Sigmoid colon (tissue), 7 donors: ENCODE measurements around the gene HBG2. TPM values are rescaled to one million over a fixed set of nuclear protein-coding genes. Genes with fewer than 3 reads are reported as not detected.

Experiments used
- DNase-seq: peaks from one replicate; pipeline ENCODE4 v3.0.0-alpha.2; 2019
- H3K27ac ChIP-seq, 4 donors: fragments of 200-600 bp; sonication (generic); one replicate each; pipeline ENCODE4 v1.5.1; 2016 to 2019; ENCODE audit warnings: mild to moderate bottlenecking in 1 of 4
- H3K27me3 ChIP-seq, 3 donors: fragments of 200-600 bp; sonication (generic); one replicate each; pipeline ENCODE4 v1.5.1; 2019; ENCODE audit warnings: mild to moderate bottlenecking in 1 of 3
- H3K36me3 ChIP-seq, 4 donors: fragments of 200-600 bp; sonication (generic); one replicate each; pipeline ENCODE4 v1.5.1; 2016 to 2019
- H3K4me1 ChIP-seq, 4 donors: fragments of 200-600 bp; sonication (generic); one replicate each; pipeline ENCODE4 v1.5.1; 2017 to 2019
- H3K4me3 ChIP-seq, 4 donors: fragments of 200-600 bp; sonication (generic); one replicate each; pipeline ENCODE4 v1.5.1; 2017 to 2019; ENCODE audit warnings: mild to moderate bottlenecking in 2 of 4, moderate library complexity in 1 of 4
- H3K9me3 ChIP-seq, 4 donors: fragments of 200-600 bp in 3 of 4; sonication (generic) in 3 of 4; one replicate each; pipeline versions ENCODE4 v1.5.1 to v1.6.1; 2013 to 2019
- EP300 ChIP-seq, 4 donors: sonication (generic); formaldehyde crosslinking; IDR thresholded peaks; one replicate each; pipeline ENCODE4 v1.6.1; 2017; ENCODE audit warnings: antibody characterized with exemption in 4 of 4
- POLR2A ChIP-seq, 2 donors: fragments of 450-650 bp; IDR thresholded peaks; one replicate each; pipeline ENCODE4 v1.6.1; 2016; ENCODE audit warnings: antibody characterized with exemption in 2 of 2, mild to moderate bottlenecking in 2 of 2, moderate library complexity in 2 of 2
- POLR2AphosphoS5 ChIP-seq, 4 donors: sonication (generic); formaldehyde crosslinking; IDR thresholded peaks; one replicate each; pipeline ENCODE4 v1.6.1; 2017; ENCODE audit warnings: antibody characterized with exemption in 4 of 4
- WGBS, 2 donors: extraction: QIAGEN DNeasy Blood & Tissue Kit; methylation state at CpG; one replicate each; pipeline ENCODE4 v1.1.7; 2013; 5-methylcytosine and 5-hydroxymethylcytosine counted together
- intact Hi-C: fragments of 100-400 bp; cut with DNase I; formaldehyde crosslinking; loops from one replicate; pipeline ENCODE4 v1.15.1; 2023
- polyA plus RNA-seq, 3 donors: library from polyadenylated mRNA; stranded (reverse); fragments of 200-250 nt; gene quantifications; one replicate each; pipeline ENCODE4 v1.2.3, GENCODE V29; 2013
- total RNA-seq, 4 donors: library from RNA; depleted of rRNA; stranded (reverse); fragments of >200 nt; gene quantifications; one replicate each; pipeline ENCODE4 v1.1.0, GENCODE V29; 2016
- TF ChIP-seq, protein P1 (sequence below), 4 experiments: fragments of 450-650 bp in 3 of 4; fragments of 200-600 bp in 1 of 4; IDR thresholded peaks; one replicate each; pipeline ENCODE4 v1.5.1; 2016 to 2019; ENCODE audit warnings: antibody characterized with exemption in 4 of 4, mild to moderate bottlenecking in 3 of 4, moderate library complexity in 2 of 4
- donor health status: healthy with polysubstance abuse.
- donor health status: Bipolar disorder and iron deficiency.
- donor health status: healthy.

The HBG2 gene
- total and polyA plus RNA-seq, 7 donors, result not detected

DNA sequence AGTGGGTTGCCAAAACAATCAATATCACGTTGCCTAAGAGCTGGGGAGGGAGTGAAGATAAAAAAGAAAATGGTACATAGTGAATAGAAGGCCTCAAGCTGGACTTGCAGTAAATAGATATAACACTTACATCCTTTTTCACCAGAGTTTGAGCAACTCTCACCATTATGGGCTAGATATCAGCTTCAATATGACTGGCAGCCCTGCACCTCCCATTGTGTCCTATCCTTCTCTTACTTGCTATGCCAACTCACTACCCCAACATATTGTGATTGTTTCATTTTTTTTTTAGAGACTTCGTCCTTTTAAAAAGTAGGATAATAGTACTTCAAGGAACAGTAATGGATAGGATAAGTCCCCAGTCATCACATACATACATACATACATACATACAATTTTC is 12.4 kb downstream of the HBG2 start:
- Histone ChIP-seq H3K4me3 (no peak overlapping the region), H3K27ac (no peak overlapping the region), H3K36me3 (no peaks in the 10 kb centered on the region), H3K4me1 (no peaks in the 10 kb centered on the region), H3K9me3 (no peaks in the 10 kb centered on the region), H3K27me3 (no peaks in the 10 kb centered on the region)
- intact Hi-C loops, result no loop called here
- TF ChIP-seq EP300 (IDR thresholded peaks at IDR 0.05) (no peak), POLR2A (IDR thresholded peaks at IDR 0.05) (no peak), POLR2AphosphoS5 (IDR thresholded peaks at IDR 0.05) (no peak)
- TF ChIP-seq, protein P1, sequence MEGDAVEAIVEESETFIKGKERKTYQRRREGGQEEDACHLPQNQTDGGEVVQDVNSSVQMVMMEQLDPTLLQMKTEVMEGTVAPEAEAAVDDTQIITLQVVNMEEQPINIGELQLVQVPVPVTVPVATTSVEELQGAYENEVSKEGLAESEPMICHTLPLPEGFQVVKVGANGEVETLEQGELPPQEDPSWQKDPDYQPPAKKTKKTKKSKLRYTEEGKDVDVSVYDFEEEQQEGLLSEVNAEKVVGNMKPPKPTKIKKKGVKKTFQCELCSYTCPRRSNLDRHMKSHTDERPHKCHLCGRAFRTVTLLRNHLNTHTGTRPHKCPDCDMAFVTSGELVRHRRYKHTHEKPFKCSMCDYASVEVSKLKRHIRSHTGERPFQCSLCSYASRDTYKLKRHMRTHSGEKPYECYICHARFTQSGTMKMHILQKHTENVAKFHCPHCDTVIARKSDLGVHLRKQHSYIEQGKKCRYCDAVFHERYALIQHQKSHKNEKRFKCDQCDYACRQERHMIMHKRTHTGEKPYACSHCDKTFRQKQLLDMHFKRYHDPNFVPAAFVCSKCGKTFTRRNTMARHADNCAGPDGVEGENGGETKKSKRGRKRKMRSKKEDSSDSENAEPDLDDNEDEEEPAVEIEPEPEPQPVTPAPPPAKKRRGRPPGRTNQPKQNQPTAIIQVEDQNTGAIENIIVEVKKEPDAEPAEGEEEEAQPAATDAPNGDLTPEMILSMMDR (IDR thresholded peaks at IDR 0.05), result no peak
- 66 to 70% methylated on average over 2 of the region's 2 CpGs for WGBS, 2 donors
- DNase-seq, result no peak

DNA sequence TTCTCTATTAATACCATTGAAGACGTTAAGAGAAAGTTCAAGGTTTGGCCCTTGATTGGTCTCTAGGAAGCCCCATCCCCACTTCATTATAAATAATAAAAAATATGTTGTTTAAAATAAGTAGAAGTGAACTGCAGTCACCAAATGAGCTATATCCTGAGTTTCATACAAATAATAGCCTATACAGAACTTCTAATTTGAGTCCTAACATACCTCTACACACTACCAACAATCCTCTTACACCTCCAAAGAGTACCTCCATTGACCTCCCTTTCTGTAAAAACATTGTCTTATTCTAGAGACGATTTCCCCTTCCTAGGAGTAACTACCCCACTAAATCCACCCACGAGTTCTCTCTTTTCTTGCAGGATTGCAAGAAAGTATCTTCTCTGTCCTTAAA is 13.1 kb downstream of the HBG2 start:
- intact Hi-C loops, result no loop called here
- Histone ChIP-seq H3K4me1 (no peaks in the 10 kb centered on the region), H3K4me3 (no peak overlapping the region), H3K27me3 (no peaks in the 10 kb centered on the region), H3K27ac (no peak overlapping the region), H3K9me3 (no peaks in the 10 kb centered on the region), H3K36me3 (no peaks in the 10 kb centered on the region)
- whole genome bisulfite sequencing, 2 donors, result 57 to 68% methylated on average over 3 of the region's 3 CpGs
- no peak for DNase-seq
- TF ChIP-seq, protein P1 (IDR thresholded peaks at IDR 0.05), result no peak
- no peak for TF ChIP-seq POLR2A (IDR thresholded peaks at IDR 0.05)
- no peak for TF ChIP-seq POLR2AphosphoS5 (IDR thresholded peaks at IDR 0.05)
- TF ChIP-seq EP300 (IDR thresholded peaks at IDR 0.05), result no peak

DNA sequence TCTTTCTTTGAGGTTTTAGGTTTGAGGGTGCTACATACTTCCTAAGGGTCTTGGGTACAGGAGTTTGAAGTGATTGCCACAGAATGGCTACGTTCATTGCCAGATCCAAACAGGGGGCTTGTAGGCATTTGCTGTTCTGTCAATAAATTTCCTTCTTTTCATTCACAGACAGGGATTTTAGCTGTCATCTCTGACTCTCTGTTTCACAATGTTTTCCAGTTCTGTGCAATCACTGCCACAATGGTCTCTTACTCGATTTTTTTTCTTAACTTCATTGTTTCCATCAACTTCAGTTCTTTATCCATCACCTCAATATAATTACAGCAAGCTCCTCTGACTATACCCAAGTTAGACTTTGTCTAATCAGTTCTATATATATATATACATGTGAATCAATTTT is 14.1 kb downstream of the HBG2 start:
- no peaks in the 10 kb centered on the region for H3K36me3 ChIP-seq
- 50 to 69% methylated on average over 2 of the region's 2 CpGs for whole genome bisulfite sequencing, 2 donors
- TF ChIP-seq POLR2A (IDR thresholded peaks at IDR 0.05) (no peak), POLR2AphosphoS5 (IDR thresholded peaks at IDR 0.05) (no peak), EP300 (IDR thresholded peaks at IDR 0.05) (no peak)
- TF ChIP-seq, protein P1 (IDR thresholded peaks at IDR 0.05), result no peak
- DNase-seq, result no peak
- no peak overlapping the region for H3K27ac ChIP-seq
- intact Hi-C loops, result no loop called here
- no peaks in the 10 kb centered on the region for H3K9me3 ChIP-seq
- no peaks in the 10 kb centered on the region for H3K4me1 ChIP-seq
- H3K27me3 ChIP-seq, result no peaks in the 10 kb centered on the region
- H3K4me3 ChIP-seq, result no peak overlapping the region

DNA sequence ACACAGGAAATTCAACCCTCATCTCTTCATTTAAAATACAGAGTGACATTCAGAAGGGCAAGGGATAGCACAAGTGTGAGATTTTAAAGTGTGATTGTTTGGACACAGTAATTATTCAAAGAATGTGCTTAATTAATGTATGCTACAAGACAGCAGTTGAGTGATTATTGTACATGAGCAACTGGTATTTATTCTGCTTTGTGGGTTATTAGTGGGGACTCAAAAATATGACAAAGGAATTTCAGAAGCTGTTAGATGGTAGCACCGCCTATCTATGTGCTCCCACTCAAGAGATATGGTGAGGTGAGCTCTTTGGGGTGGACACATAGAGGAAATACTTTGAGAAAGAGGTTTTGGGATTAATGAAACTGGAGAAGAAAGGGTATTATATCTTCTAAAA is 14.5 kb downstream of the HBG2 start:
- intact Hi-C loops, result no loop called here
- H3K36me3 ChIP-seq, result no peaks in the 10 kb centered on the region
- TF ChIP-seq, protein P1 (IDR thresholded peaks at IDR 0.05), result no peak
- TF ChIP-seq POLR2AphosphoS5 (IDR thresholded peaks at IDR 0.05) (no peak), EP300 (IDR thresholded peaks at IDR 0.05) (no peak), POLR2A (IDR thresholded peaks at IDR 0.05) (no peak)
- no peak for DNase-seq
- H3K27ac ChIP-seq, result no peak overlapping the region
- H3K4me3 ChIP-seq, result no peak overlapping the region
- H3K4me1 ChIP-seq, result no peaks in the 10 kb centered on the region
- no peaks in the 10 kb centered on the region for H3K9me3 ChIP-seq
- no peaks in the 10 kb centered on the region for H3K27me3 ChIP-seq
- 82 to 86% methylated on average over 1 of the region's 1 CpG for WGBS, 2 donors

GRCh38 chr11:5239046-5239445 is 15.5 kb downstream of the HBG2 start:
- no peak for DNase-seq
- no peak for TF ChIP-seq POLR2AphosphoS5 (IDR thresholded peaks at IDR 0.05)
- no peak for TF ChIP-seq POLR2A (IDR thresholded peaks at IDR 0.05)
- no peak for TF ChIP-seq EP300 (IDR thresholded peaks at IDR 0.05)
- TF ChIP-seq, protein P1 (IDR thresholded peaks at IDR 0.05), result no peak
- no peaks in the 10 kb centered on the region for H3K4me1 ChIP-seq
- intact Hi-C loops, result no loop called here
- H3K27ac ChIP-seq, result no peak overlapping the region
- no peaks in the 10 kb centered on the region for H3K36me3 ChIP-seq
- no peak overlapping the region for H3K4me3 ChIP-seq
- H3K9me3 ChIP-seq, result no peaks in the 10 kb centered on the region
- no peaks in the 10 kb centered on the region for H3K27me3 ChIP-seq
